ENCODE data around the gene STIM1. TPM values are rescaled to one million over a fixed set of nuclear protein-coding genes. Genes with fewer than 3 reads are reported as not detected.
"Not testable (repeated sequence)": the region's sequence is repeated elsewhere in the genome, so short reads cannot be mapped to it uniquely, and the experiment has no call there.

The STIM1 gene
- total RNA-seq, 4 donors from 2014 or later = 65.2 to 150 (median 92.6) TPM

DNA sequence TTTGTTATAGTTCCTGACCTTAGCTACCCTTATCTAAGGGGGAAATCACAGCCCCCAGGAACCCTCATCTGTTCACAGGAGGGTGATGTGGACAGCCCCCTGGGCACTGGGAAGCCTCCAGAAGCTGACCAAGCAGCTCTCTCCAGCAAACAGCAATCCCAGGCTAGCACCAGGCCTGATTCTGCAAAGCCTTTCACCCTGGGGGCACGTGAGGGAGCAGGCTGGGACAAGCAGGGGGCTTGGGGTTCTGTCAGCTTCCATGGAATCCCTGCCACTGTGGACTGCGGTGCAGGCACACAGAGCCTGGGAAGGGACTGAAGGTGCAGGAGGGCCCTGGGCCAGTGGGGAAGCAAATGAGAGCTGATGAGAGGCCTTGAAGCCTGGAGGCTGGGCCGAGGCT, 45.0 kb upstream of the STIM1 start:
- no peak for DNase-seq (ENCODE audit: extremely low spot score)
- TF ChIP-seq POLR2AphosphoS5 (IDR thresholded peaks at IDR 0.05) = no peak
- TF ChIP-seq EP300 (IDR thresholded peaks at IDR 0.05) = no peak
- TF ChIP-seq, protein P1, sequence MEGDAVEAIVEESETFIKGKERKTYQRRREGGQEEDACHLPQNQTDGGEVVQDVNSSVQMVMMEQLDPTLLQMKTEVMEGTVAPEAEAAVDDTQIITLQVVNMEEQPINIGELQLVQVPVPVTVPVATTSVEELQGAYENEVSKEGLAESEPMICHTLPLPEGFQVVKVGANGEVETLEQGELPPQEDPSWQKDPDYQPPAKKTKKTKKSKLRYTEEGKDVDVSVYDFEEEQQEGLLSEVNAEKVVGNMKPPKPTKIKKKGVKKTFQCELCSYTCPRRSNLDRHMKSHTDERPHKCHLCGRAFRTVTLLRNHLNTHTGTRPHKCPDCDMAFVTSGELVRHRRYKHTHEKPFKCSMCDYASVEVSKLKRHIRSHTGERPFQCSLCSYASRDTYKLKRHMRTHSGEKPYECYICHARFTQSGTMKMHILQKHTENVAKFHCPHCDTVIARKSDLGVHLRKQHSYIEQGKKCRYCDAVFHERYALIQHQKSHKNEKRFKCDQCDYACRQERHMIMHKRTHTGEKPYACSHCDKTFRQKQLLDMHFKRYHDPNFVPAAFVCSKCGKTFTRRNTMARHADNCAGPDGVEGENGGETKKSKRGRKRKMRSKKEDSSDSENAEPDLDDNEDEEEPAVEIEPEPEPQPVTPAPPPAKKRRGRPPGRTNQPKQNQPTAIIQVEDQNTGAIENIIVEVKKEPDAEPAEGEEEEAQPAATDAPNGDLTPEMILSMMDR (IDR thresholded peaks at IDR 0.05) = no peak
- Histone ChIP-seq H3K4me1 (peaks cover 9 to 17% (median 16%) of the 10 kb centered on the region in 4 donors), H3K36me3 (no peaks in the 10 kb centered on the region), H3K4me3 (no peak overlapping the region), H3K9me3 (no peaks in the 10 kb centered on the region), H3K27me3 (no peaks in the 10 kb centered on the region), H3K27ac (replicated peaks in 1 of 4) (no peak overlapping the region)
- intact Hi-C loops (cut with DNase I) = no loop called here
- WGBS = 87% methylated on average over 3 of the region's 3 CpGs

DNA sequence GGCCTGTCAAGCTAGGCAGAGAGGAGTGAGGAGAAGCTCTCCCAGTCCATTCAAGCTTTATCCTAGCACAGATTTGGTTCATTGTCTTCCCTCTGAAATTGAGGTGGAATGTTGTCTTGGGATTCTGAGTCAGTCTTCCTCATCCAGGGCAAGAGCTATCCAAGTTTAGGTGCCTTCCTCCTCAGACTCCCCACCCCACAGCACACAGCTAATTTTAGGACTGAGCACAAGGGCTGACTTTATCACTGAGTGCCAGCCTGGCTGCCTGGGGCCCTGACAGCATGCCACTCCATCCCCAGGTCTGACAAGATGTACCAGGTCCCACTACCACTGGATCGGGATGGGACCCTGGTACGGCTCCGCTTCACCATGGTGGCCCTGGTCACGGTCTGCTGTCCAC, 44.5 kb upstream of the STIM1 start:
- TF ChIP-seq, protein P1 (IDR thresholded peaks at IDR 0.05) = no peak
- no peak for TF ChIP-seq POLR2A (IDR thresholded peaks at IDR 0.05; ENCODE audit: low read depth)
- no peak for TF ChIP-seq POLR2AphosphoS5 (IDR thresholded peaks at IDR 0.05)
- TF ChIP-seq EP300 (IDR thresholded peaks at IDR 0.05) = no peak
- Histone ChIP-seq H3K36me3 (no peaks in the 10 kb centered on the region), H3K27me3 (no peaks in the 10 kb centered on the region), H3K4me1 (peaks cover 9 to 17% (median 16%) of the 10 kb centered on the region in 4 donors), H3K27ac (replicated peaks in 1 of 4) (no peak overlapping the region), H3K4me3 (no peak overlapping the region), H3K9me3 (no peaks in the 10 kb centered on the region)
- intact Hi-C loops (cut with DNase I) = no loop called here
- 100% methylated on average over 3 of the region's 4 CpGs for WGBS
- DNase-seq (ENCODE audit: extremely low spot score) = no peak

DNA sequence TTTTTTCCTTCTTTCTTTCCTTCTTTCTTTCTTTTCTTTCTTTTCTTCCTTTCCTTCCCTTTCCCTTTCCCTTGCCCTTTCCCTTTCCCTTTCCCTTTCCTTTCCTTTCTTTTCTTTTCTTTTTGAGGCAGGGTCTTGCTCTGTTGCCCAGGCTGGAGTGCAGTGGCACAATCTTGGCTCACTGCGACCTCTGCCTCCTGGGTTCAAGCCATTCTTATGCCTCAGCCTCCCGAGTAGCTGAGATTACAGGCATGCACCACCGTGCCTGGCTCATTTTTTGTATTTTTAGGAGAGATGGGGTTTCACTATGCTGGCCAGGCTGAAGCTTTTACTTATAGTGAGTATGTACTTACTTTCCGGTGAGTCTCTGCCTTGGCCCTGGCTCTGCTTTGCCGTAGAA, 40.6 kb upstream of the STIM1 start:
- intact Hi-C loops (cut with DNase I) = not testable (repeated sequence)

DNA sequence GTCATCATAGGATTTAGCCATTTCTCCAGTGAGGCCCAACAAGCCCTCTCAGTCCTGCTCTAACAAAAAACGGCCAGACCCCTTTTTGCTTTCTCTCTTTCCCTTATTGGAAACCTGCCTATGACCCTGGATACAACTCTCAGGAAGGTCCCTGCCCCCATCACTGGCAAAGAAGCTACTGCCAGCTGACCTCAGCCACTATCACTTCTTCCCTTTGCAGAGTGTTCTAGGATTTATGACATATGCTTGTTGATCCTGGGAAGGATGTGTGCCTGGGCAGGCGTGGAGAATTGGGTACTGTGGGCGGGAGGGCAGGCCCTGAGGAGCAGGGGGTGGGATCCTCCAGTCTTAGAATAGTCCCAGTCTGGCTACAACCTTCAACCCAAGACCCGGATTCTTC, 39.6 kb upstream of the STIM1 start:
- TF ChIP-seq POLR2A (IDR thresholded peaks at IDR 0.05; ENCODE audit: low read depth) (no peak), EP300 (IDR thresholded peaks at IDR 0.05) (no peak), POLR2AphosphoS5 (IDR thresholded peaks at IDR 0.05) (no peak)
- TF ChIP-seq, protein P1 (IDR thresholded peaks at IDR 0.05) = no peak
- H3K4me1 ChIP-seq = peaks cover 0 to 3% (median 0%) of the 10 kb centered on the region in 4 donors
- no peaks in the 10 kb centered on the region for H3K36me3 ChIP-seq
- intact Hi-C loops (cut with DNase I) = no loop called here
- no peak for DNase-seq (ENCODE audit: extremely low spot score)
- no peaks in the 10 kb centered on the region for H3K9me3 ChIP-seq
- H3K27ac ChIP-seq (replicated peaks in 1 of 4) = no peak overlapping the region
- no peaks in the 10 kb centered on the region for H3K27me3 ChIP-seq
- no peak overlapping the region for H3K4me3 ChIP-seq
- 93% methylated on average over 4 of the region's 4 CpGs for WGBS

More for the DNA sequence above, 40.6 kb upstream of the STIM1 start:
- H3K27me3 ChIP-seq; H3K9me3 ChIP-seq; H3K36me3 ChIP-seq; DNase-seq (ENCODE audit: extremely low spot score); H3K4me3 ChIP-seq; H3K27ac ChIP-seq (replicated peaks in 1 of 4); H3K4me1 ChIP-seq: not testable (repeated sequence)
- WGBS = 97% methylated on average over 5 of the region's 5 CpGs

DNA sequence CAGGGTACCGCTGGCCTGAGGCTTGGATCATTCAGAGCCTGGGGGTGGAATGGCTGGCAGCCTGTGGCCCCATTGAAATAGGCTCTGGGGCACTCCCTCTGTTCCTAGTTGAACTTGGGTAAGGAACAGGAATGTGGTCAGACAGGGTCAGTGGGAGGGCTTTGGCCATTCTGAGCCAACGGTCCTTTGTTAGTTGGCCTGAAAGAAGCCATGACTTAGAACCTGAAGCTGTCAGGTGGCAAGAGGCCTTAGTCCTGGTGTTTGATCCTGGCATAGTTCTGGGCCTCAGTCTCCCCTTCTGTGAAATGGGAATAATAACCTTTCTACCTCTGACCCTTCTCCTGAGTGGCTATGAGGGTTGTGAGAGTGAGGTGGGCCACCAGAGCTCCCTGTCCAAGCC, 38.8 kb upstream of the STIM1 start:
- Histone ChIP-seq H3K4me1 (peaks cover 0 to 2% (median 0%) of the 10 kb centered on the region in 4 donors), H3K27me3 (no peaks in the 10 kb centered on the region), H3K9me3 (no peaks in the 10 kb centered on the region), H3K27ac (replicated peaks in 1 of 4) (no peak overlapping the region), H3K36me3 (no peaks in the 10 kb centered on the region), H3K4me3 (no peak overlapping the region)
- intact Hi-C loops (cut with DNase I) = no loop called here
- no peak for DNase-seq (ENCODE audit: extremely low spot score)
- TF ChIP-seq, protein P1 (IDR thresholded peaks at IDR 0.05) = no peak
- TF ChIP-seq EP300 (IDR thresholded peaks at IDR 0.05) (no peak), POLR2A (IDR thresholded peaks at IDR 0.05; ENCODE audit: low read depth) (no peak), POLR2AphosphoS5 (IDR thresholded peaks at IDR 0.05) (no peak)
- WGBS = 88% methylated on average over 1 of the region's 2 CpGs

Data from esophagus muscularis mucosa (tissue), 4 donors.